Measurements from ENCODE around the gene DNAJC19.

Gene DNAJC19

DNA sequence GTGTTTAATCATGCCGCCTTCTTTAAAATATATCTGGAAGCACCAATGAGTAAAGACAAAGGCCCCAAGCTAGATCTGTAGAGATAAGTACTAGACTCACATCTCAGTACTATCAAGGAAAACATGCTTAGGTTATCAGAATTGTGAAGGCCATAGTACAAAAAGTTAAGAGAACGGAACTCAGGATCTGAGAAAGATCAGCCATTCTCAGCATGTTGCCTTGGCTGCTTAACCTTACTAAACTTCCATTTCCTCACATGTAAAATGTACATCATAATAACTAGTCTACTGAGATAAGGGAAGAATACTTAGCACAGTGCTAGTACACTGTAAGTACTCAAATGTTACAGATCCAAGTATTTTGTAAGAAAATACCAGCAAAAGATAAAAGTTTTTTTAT, 7.6 kb downstream of the DNAJC19 start:
- peaks cover 43% of the 10 kb centered on the region; the same call in 1 of the 2 replicates for H3K36me3 ChIP-seq (ENCODE audit: insufficient read depth, low read length)
- ATAC-seq (ENCODE audit: insufficient read depth, low read depth) = no peak
- TF ChIP-seq, protein P1, sequence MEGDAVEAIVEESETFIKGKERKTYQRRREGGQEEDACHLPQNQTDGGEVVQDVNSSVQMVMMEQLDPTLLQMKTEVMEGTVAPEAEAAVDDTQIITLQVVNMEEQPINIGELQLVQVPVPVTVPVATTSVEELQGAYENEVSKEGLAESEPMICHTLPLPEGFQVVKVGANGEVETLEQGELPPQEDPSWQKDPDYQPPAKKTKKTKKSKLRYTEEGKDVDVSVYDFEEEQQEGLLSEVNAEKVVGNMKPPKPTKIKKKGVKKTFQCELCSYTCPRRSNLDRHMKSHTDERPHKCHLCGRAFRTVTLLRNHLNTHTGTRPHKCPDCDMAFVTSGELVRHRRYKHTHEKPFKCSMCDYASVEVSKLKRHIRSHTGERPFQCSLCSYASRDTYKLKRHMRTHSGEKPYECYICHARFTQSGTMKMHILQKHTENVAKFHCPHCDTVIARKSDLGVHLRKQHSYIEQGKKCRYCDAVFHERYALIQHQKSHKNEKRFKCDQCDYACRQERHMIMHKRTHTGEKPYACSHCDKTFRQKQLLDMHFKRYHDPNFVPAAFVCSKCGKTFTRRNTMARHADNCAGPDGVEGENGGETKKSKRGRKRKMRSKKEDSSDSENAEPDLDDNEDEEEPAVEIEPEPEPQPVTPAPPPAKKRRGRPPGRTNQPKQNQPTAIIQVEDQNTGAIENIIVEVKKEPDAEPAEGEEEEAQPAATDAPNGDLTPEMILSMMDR (IDR thresholded peaks at IDR 0.05; ENCODE audit: borderline replicate concordance, extremely low read depth, low read length, poor library complexity, severe bottlenecking) = no peak
- TF ChIP-seq EZH2 (IDR thresholded peaks at IDR 0.05; ENCODE audit: borderline replicate concordance, low read depth, low read length, severe bottlenecking) = no peak
- H3K9me3 ChIP-seq (ENCODE audit: insufficient read depth, low read length, severe bottlenecking) = no peaks in the 10 kb centered on the region
- no peak overlapping the region for H3K27ac ChIP-seq (ENCODE audit: low read length)
- H2AFZ ChIP-seq (ENCODE audit: low read depth, low read length) = no peak overlapping the region
- H3K4me3 ChIP-seq (ENCODE audit: low read depth in 1 of 2, low read length in 2 of 2) = no peak overlapping the region
- no peaks in the 10 kb centered on the region for H3K4me1 ChIP-seq (ENCODE audit: insufficient read depth, low read length)
- no peak overlapping the region for H3K4me2 ChIP-seq (ENCODE audit: insufficient read depth, low read length)
- no peaks in the 10 kb centered on the region for H3K27me3 ChIP-seq (ENCODE audit: insufficient read depth, low read length, poor library complexity)
- H3K79me2 ChIP-seq (ENCODE audit: insufficient read depth, low read length) = no peaks in the 10 kb centered on the region
- no peak overlapping the region for H3K9ac ChIP-seq (ENCODE audit: low read depth, low read length)
- H4K20me1 ChIP-seq (ENCODE audit: insufficient read depth, low read length) = no peaks in the 10 kb centered on the region
- no peak for DNase-seq

DNA sequence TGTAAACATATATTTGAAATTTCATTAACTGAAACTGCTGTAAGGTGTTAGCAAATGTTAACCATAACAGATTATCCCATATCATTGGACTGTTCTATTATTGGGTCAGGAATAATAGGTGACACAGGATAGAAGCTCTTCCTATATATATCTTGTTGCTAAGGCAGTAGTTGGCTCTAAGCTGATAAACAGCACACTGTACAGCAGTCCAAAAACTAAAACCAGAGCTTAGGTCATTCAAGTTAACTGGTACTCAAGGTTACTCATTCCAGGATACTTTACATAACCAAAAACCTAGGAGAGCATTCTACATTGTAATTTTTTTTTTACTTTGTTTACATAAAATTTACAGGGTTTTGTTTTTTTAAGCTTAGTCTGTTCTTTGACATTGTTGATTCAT, 8.9 kb downstream of the DNAJC19 start:
- Histone ChIP-seq H2AFZ (ENCODE audit: low read depth, low read length) (no peak overlapping the region), H3K27ac (ENCODE audit: low read length) (no peak overlapping the region), H3K4me3 (ENCODE audit: low read depth in 1 of 2, low read length in 2 of 2) (no peak overlapping the region), H3K9ac (ENCODE audit: low read depth, low read length) (no peak overlapping the region), H3K27me3 (ENCODE audit: insufficient read depth, low read length, poor library complexity) (no peaks in the 10 kb centered on the region), H3K9me3 (ENCODE audit: insufficient read depth, low read length, severe bottlenecking) (no peaks in the 10 kb centered on the region), H3K36me3 (ENCODE audit: insufficient read depth, low read length) (peaks cover 55% of the 10 kb centered on the region; the same call in 1 of the 2 replicates), H4K20me1 (ENCODE audit: insufficient read depth, low read length) (no peaks in the 10 kb centered on the region), H3K79me2 (ENCODE audit: insufficient read depth, low read length) (no peaks in the 10 kb centered on the region), H3K4me2 (ENCODE audit: insufficient read depth, low read length) (no peak overlapping the region), H3K4me1 (ENCODE audit: insufficient read depth, low read length) (no peaks in the 10 kb centered on the region)
- DNase-seq (no peak), ATAC-seq (ENCODE audit: insufficient read depth, low read depth) (no peak)
- no peak for TF ChIP-seq EZH2 (IDR thresholded peaks at IDR 0.05; ENCODE audit: borderline replicate concordance, low read depth, low read length, severe bottlenecking)
- TF ChIP-seq, protein P1 (IDR thresholded peaks at IDR 0.05; ENCODE audit: borderline replicate concordance, extremely low read depth, low read length, poor library complexity, severe bottlenecking) = no peak

DNA sequence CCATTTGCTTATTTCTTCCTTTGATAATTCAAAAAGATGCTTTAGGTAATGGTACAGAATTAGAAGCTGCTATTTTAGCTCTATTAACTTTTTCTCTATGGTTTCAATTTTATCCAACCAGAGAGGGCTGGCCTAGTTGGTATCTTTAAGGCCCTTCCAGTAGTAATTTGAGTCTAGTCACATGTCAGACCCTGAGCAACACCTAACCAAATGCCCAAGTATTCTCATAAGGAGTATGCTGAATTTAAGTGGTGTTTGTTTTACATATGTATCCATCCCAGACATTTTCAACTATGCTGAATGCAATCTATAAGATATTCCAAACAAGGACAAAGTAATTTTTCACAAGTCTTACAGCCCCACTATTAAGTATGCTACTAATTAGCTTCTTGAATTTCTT, 9.6 kb downstream of the DNAJC19 start:
- DNase-seq (no peak), ATAC-seq (ENCODE audit: insufficient read depth, low read depth) (no peak)
- Histone ChIP-seq H3K4me2 (ENCODE audit: insufficient read depth, low read length) (no peak overlapping the region), H3K27me3 (ENCODE audit: insufficient read depth, low read length, poor library complexity) (no peaks in the 10 kb centered on the region), H3K79me2 (ENCODE audit: insufficient read depth, low read length) (no peaks in the 10 kb centered on the region), H3K9me3 (ENCODE audit: insufficient read depth, low read length, severe bottlenecking) (no peaks in the 10 kb centered on the region), H2AFZ (ENCODE audit: low read depth, low read length) (no peak overlapping the region), H3K9ac (ENCODE audit: low read depth, low read length) (no peak overlapping the region), H4K20me1 (ENCODE audit: insufficient read depth, low read length) (no peaks in the 10 kb centered on the region), H3K36me3 (ENCODE audit: insufficient read depth, low read length) (peaks cover 60% of the 10 kb centered on the region; the same call in 1 of the 2 replicates), H3K27ac (ENCODE audit: low read length) (no peak overlapping the region), H3K4me3 (ENCODE audit: low read depth in 1 of 2, low read length in 2 of 2) (no peak overlapping the region), H3K4me1 (ENCODE audit: insufficient read depth, low read length) (no peaks in the 10 kb centered on the region)
- TF ChIP-seq, protein P1 (IDR thresholded peaks at IDR 0.05; ENCODE audit: borderline replicate concordance, extremely low read depth, low read length, poor library complexity, severe bottlenecking) = no peak
- TF ChIP-seq EZH2 (IDR thresholded peaks at IDR 0.05; ENCODE audit: borderline replicate concordance, low read depth, low read length, severe bottlenecking) = no peak

DNA sequence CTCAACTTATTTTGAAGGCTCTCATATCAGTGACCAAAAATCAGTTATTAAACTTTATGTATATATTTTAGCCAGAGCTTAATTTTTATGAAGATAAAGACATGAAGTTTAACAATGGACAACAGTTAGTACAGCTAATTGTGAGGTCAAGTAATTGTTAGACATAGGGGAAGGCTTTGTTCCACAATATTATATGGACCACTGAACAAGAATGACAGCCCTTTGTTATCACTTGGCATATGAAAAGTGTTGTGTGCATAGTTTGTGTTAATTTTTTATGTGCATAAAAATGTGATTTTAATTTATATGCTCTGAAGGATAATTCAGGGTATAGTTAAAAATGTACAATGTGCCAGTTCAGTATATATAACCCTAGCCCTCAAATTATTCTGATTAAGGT, 12.0 kb downstream of the DNAJC19 start:
- Histone ChIP-seq H2AFZ (ENCODE audit: low read depth, low read length) (no peak overlapping the region), H3K27me3 (ENCODE audit: insufficient read depth, low read length, poor library complexity) (no peaks in the 10 kb centered on the region), H3K4me3 (ENCODE audit: low read depth in 1 of 2, low read length in 2 of 2) (no peak overlapping the region), H3K9ac (ENCODE audit: low read depth, low read length) (no peak overlapping the region), H3K4me2 (ENCODE audit: insufficient read depth, low read length) (no peak overlapping the region), H3K36me3 (ENCODE audit: insufficient read depth, low read length) (peaks cover 69% of the 10 kb centered on the region), H3K79me2 (ENCODE audit: insufficient read depth, low read length) (no peaks in the 10 kb centered on the region), H3K27ac (ENCODE audit: low read length) (no peak overlapping the region), H3K9me3 (ENCODE audit: insufficient read depth, low read length, severe bottlenecking) (no peaks in the 10 kb centered on the region), H3K4me1 (ENCODE audit: insufficient read depth, low read length) (no peaks in the 10 kb centered on the region), H4K20me1 (ENCODE audit: insufficient read depth, low read length) (no peaks in the 10 kb centered on the region)
- no peak for DNase-seq
- TF ChIP-seq, protein P1 (IDR thresholded peaks at IDR 0.05; ENCODE audit: borderline replicate concordance, extremely low read depth, low read length, poor library complexity, severe bottlenecking) = no peak
- TF ChIP-seq EZH2 (IDR thresholded peaks at IDR 0.05; ENCODE audit: borderline replicate concordance, low read depth, low read length, severe bottlenecking) = no peak
- ATAC-seq (ENCODE audit: insufficient read depth, low read depth) = no peak

All from DND-41 (cell line).